Activated T-cell treated with anti-CD3 and anti-CD28 coated beads, Interleukin-2, amount 50 U/mL, for 4 hours (primary cell): Measurements from ENCODE around the gene TTC27. TPM values are rescaled to one million over a fixed set of nuclear protein-coding genes. Genes with fewer than 3 reads are reported as not detected.

ENCODE experiments used
- ATAC-seq, 2 donors: fragments of 200-7000 bp; cut with Tn5 transposase; one replicate each; pipeline ENCODE4 v1.10.0; 2021
- DNase-seq: peaks from one replicate; pipeline ENCODE4 v3.0.0-alpha.2; 2020
- H3K27me3 Mint-ChIP-seq: one replicate; pipeline ENCODE4 v1.8.0; 2021; ENCODE audit warnings: low read depth, mixed read lengths
- H3K36me3 Mint-ChIP-seq: one replicate; pipeline ENCODE4 v1.8.0; 2022; ENCODE audit warnings: mixed read lengths; ENCODE audit not compliant: insufficient read depth
- H3K4me1 Mint-ChIP-seq: one replicate; pipeline ENCODE4 v1.8.0; 2021; ENCODE audit warnings: low read depth, mixed read lengths
- H3K4me3 Mint-ChIP-seq: one replicate; pipeline ENCODE4 v1.8.0; 2021; ENCODE audit warnings: mild to moderate bottlenecking, moderate library complexity, mixed read lengths
- H3K9me3 Mint-ChIP-seq: one replicate; pipeline ENCODE4 v1.8.0; 2021; ENCODE audit warnings: mixed read lengths
- total RNA-seq, 3 donors: library from RNA; stranded (reverse); gene quantifications; one replicate each; pipeline ENCODE4 v1.2.1, GENCODE V29; 2021

TTC27 gene
- total RNA-seq, 3 donors from 2014 or later = 45.1 to 54.7 (median 53.4) TPM

DNA sequence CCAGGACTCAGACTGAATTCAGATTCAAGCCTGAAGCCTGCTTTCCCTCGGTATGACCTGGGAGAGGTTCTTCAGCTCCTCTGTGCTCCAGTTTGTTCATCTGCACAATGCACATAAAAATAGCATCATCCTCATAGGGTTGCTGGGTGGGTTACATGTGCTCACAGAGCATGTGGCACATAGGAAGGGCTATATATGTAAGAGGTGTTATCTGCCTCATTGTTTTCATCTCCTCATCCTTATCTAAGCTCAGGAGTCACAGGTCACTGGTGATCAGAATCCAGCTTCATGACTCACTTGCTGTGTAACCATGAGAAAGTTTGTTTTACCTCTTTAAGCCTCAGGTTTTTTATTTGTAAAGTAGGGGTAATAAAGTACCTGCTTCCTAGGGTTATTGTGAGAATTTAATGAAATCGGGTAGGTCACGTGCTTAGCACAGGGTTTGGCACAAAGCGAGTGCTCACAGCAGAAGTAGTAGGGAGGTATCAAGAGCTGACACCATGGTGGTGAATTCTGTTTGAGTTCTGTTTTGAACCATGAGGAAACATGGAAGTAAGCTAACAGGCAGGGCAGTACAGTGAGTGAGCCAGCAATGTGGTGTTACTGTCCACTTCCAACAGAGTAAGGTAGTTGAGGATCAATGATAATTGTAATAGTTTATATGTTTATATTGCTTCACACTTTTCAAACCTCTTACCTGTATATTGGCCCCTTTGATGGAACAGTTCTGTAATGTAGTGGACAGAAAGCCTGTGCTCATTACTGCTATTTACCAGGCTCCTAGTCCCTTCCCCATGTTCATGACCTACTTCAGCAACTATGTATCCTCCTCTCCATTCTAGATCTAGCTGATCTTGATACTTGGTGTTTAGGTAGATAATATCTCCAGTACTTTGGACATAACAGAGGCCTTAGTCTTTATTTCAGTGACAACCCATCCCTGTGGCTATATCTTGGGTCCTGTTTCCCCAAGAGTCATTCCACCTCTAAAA, 177.6 kb downstream of the TTC27 start:
- ATAC-seq = no peak
- H3K4me3 Mint-ChIP-seq = no peak overlapping the region
- no peak for DNase-seq
- H3K27me3 Mint-ChIP-seq = no peaks in the 10 kb centered on the region
- H3K4me1 Mint-ChIP-seq = no peaks in the 10 kb centered on the region
- no peaks in the 10 kb centered on the region for H3K9me3 Mint-ChIP-seq
- H3K36me3 Mint-ChIP-seq = peaks cover 39% of the 10 kb centered on the region

DNA sequence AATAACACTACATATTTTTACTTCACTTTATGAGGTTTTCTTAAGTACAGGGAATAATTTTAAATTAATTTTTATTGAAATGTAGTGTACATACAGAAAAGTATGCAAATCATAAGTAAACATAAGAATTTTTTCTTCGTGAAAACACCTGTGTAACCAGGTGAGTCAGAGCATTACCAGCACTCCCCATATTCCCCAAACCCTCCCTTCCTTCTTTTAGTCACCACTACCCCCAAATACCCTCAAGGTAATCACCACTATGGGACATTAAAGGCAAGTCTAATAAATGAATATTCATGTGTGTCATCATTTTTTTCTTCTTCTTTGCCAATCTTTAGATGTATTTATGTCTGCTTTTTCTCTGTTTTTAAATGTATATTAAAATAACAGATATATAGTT, 179.0 kb downstream of the TTC27 start:
- Mint-ChIP-seq H3K9me3 (no peaks in the 10 kb centered on the region), H3K27me3 (no peaks in the 10 kb centered on the region), H3K4me3 (no peak overlapping the region), H3K4me1 (no peaks in the 10 kb centered on the region), H3K36me3 (peaks cover 44% of the 10 kb centered on the region)
- DNase-seq (no peak), ATAC-seq (no peak)

DNA sequence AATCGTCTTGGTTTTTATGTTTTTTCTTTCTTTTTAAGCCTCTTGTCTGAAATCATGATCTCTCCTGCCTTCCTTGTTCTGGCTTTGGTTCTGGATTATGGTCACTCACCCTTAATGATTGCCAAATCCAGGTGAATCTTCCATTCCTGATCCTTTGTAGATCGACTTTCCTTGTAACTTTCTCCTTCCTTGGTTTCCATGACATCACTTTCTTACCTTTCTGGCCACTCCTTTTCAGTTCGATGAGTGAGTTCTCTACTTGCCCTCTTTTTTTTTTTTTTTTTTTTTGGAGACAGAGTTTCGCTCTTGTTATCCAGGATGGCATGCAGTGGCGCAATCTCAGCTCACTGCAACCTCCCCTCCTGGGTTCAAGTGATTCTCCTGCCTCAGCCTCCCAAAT, 179.8 kb downstream of the TTC27 start:
- Mint-ChIP-seq H3K36me3 (peaks cover 45% of the 10 kb centered on the region), H3K4me3 (no peak overlapping the region), H3K4me1 (no peaks in the 10 kb centered on the region), H3K27me3 (no peaks in the 10 kb centered on the region), H3K9me3 (no peaks in the 10 kb centered on the region)
- no peak for DNase-seq
- no peak for ATAC-seq

DNA sequence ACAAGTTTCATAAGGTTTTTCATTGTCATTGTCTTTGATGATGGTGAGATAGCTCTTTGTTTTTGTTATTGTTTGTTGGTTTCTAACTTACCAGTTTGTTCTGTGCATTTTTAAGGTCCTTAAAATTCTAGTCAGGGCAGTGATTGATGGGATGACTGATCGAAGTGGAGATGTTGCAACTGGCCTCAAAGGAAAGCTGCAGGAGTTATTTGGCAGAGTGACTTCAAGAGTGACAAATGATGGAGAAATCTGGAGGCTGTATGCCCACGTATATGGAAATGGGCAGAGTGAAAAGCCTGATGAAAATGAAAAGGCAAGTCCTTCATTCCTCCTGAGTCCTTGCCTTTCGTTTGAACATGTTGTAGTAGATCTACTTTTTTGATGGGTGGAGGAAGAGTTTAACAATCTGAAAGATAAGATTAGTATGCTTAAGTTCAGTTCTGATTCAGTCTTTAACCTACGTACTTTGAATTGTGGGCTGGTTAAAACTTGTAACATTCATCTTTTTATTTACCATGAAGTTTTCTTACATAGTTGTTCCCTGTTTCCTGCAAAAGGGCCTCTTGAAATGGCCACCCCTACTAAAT, 183.2 kb downstream of the TTC27 start:
- Mint-ChIP-seq H3K27me3 (no peaks in the 10 kb centered on the region), H3K4me1 (no peaks in the 10 kb centered on the region), H3K4me3 (no peak overlapping the region), H3K9me3 (no peaks in the 10 kb centered on the region), H3K36me3 (peaks cover 67% of the 10 kb centered on the region)
- DNase-seq (no peak), ATAC-seq (no peak)

GRCh38 chr2:32811696-32812095, 183.8 kb downstream of the TTC27 start:
- ATAC-seq (no peak), DNase-seq (no peak)
- Mint-ChIP-seq H3K9me3 (no peaks in the 10 kb centered on the region), H3K4me3 (no peak overlapping the region), H3K36me3 (peaks cover 70% of the 10 kb centered on the region), H3K4me1 (no peaks in the 10 kb centered on the region), H3K27me3 (no peaks in the 10 kb centered on the region)

DNA sequence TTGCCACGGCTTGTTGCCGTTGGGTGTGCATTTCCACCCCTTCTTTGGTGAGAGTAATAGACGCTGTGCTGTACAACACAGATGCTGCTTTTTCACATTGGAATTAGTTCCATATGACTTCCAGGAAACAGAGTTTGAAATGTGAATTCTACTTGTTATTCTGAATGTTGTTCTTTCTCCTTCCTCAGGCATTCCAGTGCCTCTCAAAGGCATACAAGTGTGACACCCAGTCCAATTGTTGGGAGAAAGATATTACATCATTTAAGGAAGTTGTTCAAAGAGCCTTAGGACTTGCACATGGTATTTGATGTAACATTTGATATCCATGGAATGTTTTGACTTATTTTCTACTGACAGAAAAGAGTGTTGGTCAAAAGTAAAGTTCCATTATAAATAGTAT, 184.5 kb downstream of the TTC27 start:
- Mint-ChIP-seq H3K9me3 (no peaks in the 10 kb centered on the region), H3K4me1 (no peaks in the 10 kb centered on the region), H3K36me3 (peaks cover 75% of the 10 kb centered on the region), H3K4me3 (no peak overlapping the region), H3K27me3 (no peaks in the 10 kb centered on the region)
- ATAC-seq = no peak
- no peak for DNase-seq

GRCh38 chr2:32820088-32820487, 192.2 kb downstream of the TTC27 start:
- Mint-ChIP-seq H3K27me3 (no peaks in the 10 kb centered on the region), H3K36me3 (peaks cover 46% of the 10 kb centered on the region), H3K9me3 (no peaks in the 10 kb centered on the region), H3K4me1 (no peaks in the 10 kb centered on the region), H3K4me3 (no peak overlapping the region)
- DNase-seq (no peak), ATAC-seq (no peak)

DNA sequence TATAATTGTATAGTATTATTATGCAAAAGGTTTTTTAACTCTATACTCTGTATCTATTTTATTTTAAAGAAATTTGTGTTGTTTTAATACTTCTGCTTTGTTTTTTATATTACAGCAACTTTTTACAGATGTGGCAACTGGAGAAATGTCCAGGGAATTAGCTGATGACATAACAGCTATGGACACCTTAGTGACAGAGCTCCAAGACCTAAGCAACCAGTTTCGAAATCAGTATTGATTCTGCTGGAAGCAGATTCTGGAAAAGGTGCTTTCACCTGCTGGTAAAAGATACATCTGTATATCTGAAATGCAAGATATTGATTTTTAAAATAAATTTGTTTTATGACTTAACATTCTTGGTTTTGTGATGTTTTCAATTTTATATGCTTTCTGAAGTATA, 192.9 kb downstream of the TTC27 start:
- no peaks in the 10 kb centered on the region for H3K4me1 Mint-ChIP-seq
- no peaks in the 10 kb centered on the region for H3K9me3 Mint-ChIP-seq
- no peak overlapping the region for H3K4me3 Mint-ChIP-seq
- no peak for DNase-seq
- H3K27me3 Mint-ChIP-seq = no peaks in the 10 kb centered on the region
- peaks cover 46% of the 10 kb centered on the region for H3K36me3 Mint-ChIP-seq
- ATAC-seq = no peak

GRCh38 chr2:32824070-32824809, 196.4 kb downstream of the TTC27 start:
- Mint-ChIP-seq H3K36me3 (peaks cover 32% of the 10 kb centered on the region), H3K4me1 (no peaks in the 10 kb centered on the region), H3K4me3 (no peak overlapping the region), H3K27me3 (no peaks in the 10 kb centered on the region), H3K9me3 (peaks cover 8% of the 10 kb centered on the region)
- no peak for ATAC-seq
- DNase-seq = no peak

GRCh38 chr2:32825291-32825712, 197.5 kb downstream of the TTC27 start:
- no peaks in the 10 kb centered on the region for H3K27me3 Mint-ChIP-seq
- H3K36me3 Mint-ChIP-seq = peaks cover 25% of the 10 kb centered on the region
- H3K4me3 Mint-ChIP-seq = no peak overlapping the region
- no peaks in the 10 kb centered on the region for H3K4me1 Mint-ChIP-seq
- no peak for DNase-seq
- no peak for ATAC-seq
- H3K9me3 Mint-ChIP-seq = peaks cover 10% of the 10 kb centered on the region

GRCh38 chr2:32830196-32830595, 202.3 kb downstream of the TTC27 start:
- DNase-seq = no peak
- H3K36me3 Mint-ChIP-seq = peaks cover 8% of the 10 kb centered on the region
- H3K4me3 Mint-ChIP-seq = no peak overlapping the region
- ATAC-seq = no peak
- H3K4me1 Mint-ChIP-seq = no peaks in the 10 kb centered on the region
- no peaks in the 10 kb centered on the region for H3K27me3 Mint-ChIP-seq
- peaks cover 18% of the 10 kb centered on the region for H3K9me3 Mint-ChIP-seq

GRCh38 chr2:32832821-32833220, 205.0 kb downstream of the TTC27 start:
- H3K9me3 Mint-ChIP-seq = peaks cover 18% of the 10 kb centered on the region
- H3K4me3 Mint-ChIP-seq = no peak overlapping the region
- ATAC-seq = no peak
- no peaks in the 10 kb centered on the region for H3K27me3 Mint-ChIP-seq
- no peak for DNase-seq
- H3K36me3 Mint-ChIP-seq = peaks cover 2% of the 10 kb centered on the region
- H3K4me1 Mint-ChIP-seq = no peaks in the 10 kb centered on the region

- H3K4me3 Mint-ChIP-seq = no peak overlapping the region
- no peak for ATAC-seq
- no peaks in the 10 kb centered on the region for H3K4me1 Mint-ChIP-seq
- H3K9me3 Mint-ChIP-seq = peaks cover 13% of the 10 kb centered on the region
- H3K27me3 Mint-ChIP-seq = no peaks in the 10 kb centered on the region
- DNase-seq = no peak
- H3K36me3 Mint-ChIP-seq = no peaks in the 10 kb centered on the region
Observed at GRCh38 chr2:32833709-32834108, 205.9 kb downstream of the TTC27 start.

DNA sequence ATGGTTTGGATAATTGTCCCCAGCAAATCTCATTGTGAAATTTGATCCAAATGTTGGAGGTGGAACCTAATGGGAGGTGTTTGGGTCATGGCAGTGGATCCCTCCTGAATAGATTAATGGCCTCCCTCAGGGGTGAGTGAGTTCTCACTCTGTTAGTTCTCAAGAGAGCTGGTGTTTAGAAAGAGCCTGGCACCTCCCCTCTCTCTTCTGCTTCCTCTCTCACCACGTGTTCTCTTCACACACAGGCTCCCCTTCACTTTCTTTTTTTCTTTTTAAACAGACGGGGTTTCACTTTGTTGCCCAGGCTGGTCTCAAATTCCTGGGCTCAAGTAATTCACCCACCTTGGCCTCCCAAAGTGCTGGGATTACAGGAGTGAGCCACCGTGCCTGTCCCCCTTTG, 207.3 kb downstream of the TTC27 start:
- H3K27me3 Mint-ChIP-seq = no peaks in the 10 kb centered on the region
- DNase-seq (no peak), ATAC-seq (no peak)
- no peaks in the 10 kb centered on the region for H3K36me3 Mint-ChIP-seq
- no peak overlapping the region for H3K4me3 Mint-ChIP-seq
- H3K9me3 Mint-ChIP-seq = peaks cover 9% of the 10 kb centered on the region
- no peaks in the 10 kb centered on the region for H3K4me1 Mint-ChIP-seq
